ENCODE results near the gene CAPN9.

DNA sequence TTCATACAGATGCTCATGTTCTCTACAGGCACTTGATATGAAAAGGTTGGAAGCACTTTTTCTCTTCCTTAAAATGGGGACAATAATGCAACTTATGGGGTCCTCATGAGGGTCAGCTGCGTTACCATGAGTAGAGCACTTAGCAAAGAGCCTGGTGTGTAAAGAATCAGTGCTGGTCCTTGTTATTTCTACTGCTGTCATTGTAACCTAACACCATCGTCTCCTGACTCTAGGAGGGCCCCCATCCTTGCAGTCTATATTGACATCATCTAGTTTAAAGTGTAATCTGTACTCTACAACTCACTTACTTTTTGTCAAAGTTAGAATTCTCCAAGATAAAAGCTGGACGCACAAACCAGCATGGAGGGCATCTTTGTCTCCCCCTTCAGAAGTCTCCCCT is 2.4 kb downstream of the CAPN9 start:
- TF ChIP-seq ZSCAN23 (tag by site-specific recombination; IDR thresholded peaks at IDR 0.05) (no peak), REST (tag by site-specific recombination; IDR thresholded peaks at IDR 0.05) (no peak)
